HG02588 (cell line): ENCODE measurements around the gene C18orf32.
"Not testable (repeated sequence)": the region's sequence is repeated elsewhere in the genome, so short reads cannot be mapped to it uniquely, and the experiment has no call there.

ENCODE experiments used
- ATAC-seq: cut with Tn5 transposase; IDR thresholded peaks from one replicate; pipeline ENCODE4 v1.9.1; 2021; ENCODE audit warnings: mild to moderate bottlenecking, moderate library complexity; ENCODE audit not compliant: unreplicated experiment

The C18orf32 gene

DNA sequence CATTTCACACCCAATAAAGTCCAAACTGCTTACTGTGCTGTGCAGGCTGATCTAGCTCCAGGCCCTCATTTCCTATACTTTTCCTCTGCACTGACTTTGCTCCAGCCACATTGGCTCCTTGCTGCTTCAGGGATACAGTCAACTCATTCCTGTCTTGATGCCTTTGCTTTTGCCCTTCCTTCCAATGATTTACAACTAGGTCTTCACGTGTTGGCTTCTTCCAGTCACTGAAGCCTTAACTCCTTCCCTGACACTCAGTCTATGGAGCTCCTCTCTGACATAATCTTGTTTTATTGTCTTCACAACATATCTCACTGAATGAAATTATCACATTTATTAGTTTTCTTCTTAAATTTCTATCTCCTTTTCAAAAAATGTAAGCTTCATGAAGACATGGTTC lies 16.9 kb upstream of the C18orf32 start:
- ATAC-seq, result no peak

DNA sequence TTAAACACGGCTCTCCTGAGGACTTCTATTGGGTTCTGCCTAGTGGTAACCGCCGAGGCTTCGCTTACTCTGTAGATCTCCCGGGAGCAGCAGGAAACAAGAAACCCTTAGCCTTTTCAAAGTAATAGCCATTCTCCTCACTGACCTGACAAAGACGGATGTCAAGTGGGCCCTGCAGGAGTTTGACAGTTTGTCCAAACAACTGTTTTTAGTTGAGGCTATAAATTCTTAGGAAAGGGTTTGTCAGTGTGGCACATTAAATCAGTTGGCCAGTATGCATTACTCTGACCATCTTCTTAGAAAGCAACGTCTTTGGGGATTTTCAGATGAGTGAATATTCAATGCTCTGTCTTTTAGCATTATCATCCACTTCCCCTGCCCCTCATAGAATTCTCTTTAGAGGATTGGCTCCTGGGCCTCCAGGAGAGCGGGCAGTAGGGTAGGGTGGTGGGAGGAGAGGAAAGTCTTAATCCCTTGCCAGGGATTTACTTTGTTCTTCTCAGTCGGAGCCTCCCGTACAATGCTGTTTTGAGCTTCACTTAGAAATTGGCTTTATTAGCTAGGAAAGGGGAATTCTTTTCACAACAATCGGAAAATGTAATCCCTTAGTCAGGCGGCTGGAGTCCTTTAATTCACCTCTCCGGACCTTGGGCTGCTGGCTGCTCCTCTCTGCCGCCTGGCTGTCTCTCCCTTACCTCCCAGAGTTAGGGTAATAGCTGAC lies 13.3 kb upstream of the C18orf32 start:
- ATAC-seq, result no peak

DNA sequence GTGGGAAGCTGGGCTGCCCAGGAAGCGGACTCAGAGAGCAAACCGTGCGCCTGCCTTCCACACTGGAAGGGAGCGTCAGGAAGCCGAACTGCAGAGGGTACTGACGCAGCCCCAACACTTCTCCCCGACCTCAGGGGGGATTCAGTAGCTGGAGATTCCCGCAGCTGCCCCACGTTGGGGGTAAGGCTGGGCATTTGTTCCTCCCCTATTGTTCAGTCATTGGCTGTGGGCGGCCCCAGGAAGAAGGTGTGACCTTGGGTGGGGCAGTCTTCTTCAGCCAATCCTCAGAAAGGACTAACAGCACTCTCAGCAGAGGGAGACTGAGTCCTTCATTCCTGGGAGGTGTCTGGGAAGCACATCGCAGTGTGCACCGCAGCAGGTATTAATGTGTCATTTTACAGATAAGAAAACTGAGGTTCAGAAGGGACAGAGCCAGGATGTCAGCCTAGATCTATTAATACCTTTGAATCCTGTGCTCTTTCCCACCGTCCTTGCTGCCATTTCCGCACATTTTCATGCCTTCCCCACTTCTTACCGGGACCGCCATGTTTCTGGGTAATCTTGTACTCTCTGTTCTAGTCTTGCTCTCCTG lies 12.1 kb upstream of the C18orf32 start:
- ATAC-seq, result no peak

DNA sequence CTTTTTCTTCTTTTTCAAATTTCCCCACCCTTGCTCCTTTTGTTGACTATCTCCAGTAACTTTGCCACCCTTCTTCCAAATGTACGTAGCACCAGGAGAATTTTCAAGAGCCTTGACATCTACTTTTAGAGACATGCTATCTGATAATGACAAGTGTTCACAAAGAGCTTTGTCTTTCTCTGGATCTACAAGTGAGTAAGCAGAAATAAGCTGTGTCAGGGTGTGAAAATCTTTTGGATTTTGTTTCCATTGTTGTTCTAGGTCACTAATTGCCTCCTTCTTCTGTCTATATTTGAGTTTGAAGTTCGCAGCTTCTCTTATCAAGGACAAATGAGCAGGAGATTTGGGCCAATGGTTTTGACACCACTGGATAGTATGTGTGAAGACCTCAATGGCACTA lies 8.4 kb upstream of the C18orf32 start:
- no peak for ATAC-seq

DNA sequence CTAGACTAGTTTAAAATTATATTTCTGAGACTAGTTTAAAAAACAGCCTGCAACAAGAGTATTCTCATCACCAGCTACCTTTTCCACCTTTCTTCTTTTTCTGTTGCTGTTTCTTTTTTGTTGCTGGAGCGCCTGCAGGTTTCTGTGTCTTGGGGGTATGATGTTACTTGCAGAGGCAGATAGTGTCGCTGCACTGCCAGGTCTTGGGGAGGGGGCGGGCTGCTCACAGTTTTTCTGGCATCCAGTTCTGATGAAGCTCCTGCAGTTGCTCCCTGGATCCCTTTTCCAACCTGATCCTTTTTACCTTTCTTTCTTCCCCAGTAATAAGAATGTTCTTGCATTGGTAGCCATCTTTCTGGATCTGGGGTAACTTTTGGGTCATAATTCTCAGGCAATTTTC lies 8.0 kb upstream of the C18orf32 start:
- ATAC-seq, result no peak

DNA sequence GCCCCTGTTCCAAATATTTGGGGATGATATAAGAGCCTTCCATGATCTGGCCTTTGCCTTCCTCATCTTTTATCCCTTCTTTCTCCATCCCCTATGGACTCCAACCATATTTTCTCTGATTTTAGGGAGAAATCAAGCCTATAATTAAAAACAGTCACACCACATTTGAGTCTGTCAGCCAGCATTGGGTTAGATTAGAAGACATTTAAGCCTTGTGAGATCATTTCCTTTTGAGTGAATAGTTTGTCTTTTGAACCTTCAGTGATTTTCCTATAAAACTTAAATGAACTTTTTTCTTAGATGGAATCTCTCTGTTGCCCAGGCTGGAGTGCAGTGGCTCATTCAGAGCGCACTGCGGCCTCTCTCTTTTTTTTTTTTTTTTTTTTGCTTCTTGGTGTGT lies 7.6 kb upstream of the C18orf32 start:
- ATAC-seq, result no peak

DNA sequence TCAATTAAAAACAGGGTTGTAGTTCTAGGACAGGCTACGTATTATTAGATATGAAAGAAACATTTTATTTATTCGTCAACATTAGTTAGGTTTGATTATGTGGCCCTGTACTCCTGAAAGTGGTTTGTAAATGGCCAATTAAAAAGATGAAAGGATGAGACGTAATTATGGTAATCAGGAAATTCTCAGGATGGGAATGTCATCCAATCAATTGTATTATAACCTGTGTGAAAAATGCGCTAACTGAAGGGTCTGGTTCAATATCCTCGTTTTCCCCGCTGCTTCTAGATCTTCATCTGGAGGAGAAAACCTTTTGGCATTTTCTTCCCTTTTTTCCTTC lies 5.6 kb upstream of the C18orf32 start:
- ATAC-seq, result no peak

DNA sequence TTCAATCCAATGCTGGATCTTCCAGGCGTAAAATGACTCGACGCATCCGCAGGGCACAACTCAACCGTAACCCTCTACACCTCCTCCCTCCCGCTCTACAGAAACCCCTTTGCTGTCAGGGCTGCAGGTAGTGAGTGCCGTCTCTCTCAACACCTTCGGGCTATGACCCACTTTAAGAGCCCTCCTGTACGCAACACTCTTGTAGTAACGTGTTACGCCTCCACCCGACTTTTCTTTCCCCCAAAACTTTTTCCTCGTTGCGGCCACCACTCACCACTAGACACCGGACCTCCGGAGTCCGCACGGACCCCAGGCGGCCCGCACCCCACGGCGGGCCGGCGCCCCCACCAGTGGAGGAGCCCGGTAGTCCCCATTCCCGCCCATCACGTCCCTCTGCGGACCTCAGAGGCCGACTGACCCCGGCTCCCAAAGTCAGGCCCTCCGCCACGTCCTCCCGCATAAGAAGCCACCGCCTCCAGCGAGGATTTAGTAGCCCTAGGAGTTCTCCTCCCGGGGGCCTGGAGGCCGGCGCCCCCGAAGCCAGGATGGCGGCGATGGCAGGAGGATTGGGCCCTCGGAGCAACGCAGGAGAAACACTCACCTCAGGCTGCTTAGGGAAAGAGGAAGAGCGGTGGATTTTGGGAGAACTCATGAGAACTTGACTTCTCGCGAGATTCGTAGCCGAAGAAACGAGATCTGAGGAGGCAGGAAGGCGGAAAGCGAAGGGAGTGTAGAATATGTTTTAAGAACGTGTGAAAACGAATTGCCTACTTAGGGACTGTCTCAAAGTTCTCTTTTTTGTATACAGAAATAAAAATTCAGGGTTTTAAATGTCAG lies 5.0 kb upstream of the C18orf32 start, which contains the start of gene RPL17:
RPL17 (minus strand) TSS at position 609 of the 837 bp plus-strand sequence.
- ATAC-seq, result peak; percentile 66

DNA sequence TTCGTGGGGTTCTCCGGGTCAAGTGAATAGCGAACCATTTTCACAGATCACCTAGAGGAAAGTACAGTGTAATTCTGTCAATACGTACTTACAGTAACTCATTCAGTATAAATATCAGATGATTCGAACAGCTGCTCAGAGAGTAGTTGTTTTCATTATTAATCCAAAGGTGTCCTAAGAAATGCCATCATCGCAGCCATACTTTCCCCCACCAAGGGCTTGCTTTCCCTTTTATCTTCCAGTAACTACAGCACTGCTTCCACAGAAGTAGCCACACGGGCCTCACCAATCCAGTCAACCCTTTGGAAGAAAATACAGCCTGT lies 4.5 kb upstream of the C18orf32 start:
- no peak for ATAC-seq

DNA sequence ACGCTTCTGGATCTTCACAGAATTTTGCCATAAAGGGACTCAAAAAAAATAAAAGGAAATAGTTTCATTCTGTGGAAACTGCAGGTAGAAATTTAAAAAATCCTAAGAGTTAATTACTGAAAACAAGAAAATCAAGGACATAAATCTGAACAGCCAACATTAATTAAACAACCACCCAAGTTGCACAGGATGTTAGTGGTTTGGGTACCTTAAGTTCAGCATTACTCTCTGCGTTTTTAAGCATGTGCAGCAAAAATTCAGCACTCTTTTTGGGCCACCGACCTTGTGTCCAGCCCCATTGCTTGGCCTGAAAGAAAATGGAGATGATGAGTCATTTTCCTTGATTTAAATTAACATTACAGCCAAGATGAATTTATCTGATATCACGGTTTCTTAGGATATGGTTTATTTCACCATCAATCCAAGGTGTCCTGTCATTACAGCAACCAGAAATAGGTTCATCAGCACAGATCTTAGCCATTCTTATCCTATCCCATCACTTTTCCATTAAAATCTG lies 3.3 kb upstream of the C18orf32 start:
- ATAC-seq, result no peak

DNA sequence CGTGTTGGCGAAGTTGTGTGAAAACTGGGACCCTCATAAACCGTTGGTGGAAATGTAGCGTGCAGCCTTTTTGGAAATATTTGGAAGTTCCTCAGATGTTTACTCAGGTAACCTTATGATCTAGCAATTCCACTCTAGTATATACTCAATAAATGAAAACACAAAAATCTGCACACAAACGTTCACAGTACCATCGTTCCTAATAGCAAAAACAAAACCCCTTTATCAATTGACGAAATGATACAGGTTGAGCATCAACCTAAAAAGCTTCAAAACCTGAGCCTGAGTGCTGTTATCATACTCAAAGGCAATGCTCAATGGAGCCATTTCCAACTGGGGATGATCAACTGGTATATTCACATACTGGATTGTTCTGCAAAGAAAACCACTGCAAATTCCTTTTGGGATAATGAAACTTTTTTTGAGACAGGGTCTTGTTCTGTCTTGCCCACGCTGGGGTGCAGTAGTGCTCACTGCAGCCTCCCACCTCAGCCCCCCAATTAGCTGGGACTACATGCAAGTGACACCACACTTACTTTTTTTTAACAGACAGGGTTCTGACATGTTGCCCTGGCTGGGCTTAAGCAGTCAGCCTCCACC lies 777 bp upstream of the C18orf32 start:
- no peak for ATAC-seq

DNA sequence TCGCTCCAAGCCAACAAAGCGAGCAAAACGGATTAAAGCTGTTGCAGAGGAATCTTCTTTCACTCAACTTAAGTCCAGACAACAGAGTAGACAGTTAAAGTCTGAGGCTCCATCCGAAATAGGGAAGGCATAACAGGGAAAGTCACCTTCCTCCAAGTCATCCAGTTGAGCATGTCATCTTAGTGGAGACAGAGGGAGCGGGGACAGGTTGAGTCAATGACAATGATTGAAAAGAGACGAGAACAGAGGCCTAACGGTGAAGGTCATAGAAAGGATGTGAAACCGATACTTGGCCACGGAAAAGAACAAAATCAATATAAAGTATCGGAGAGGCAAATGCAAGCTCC lies 455 bp downstream of the C18orf32 start:
- ATAC-seq, result no peak

DNA sequence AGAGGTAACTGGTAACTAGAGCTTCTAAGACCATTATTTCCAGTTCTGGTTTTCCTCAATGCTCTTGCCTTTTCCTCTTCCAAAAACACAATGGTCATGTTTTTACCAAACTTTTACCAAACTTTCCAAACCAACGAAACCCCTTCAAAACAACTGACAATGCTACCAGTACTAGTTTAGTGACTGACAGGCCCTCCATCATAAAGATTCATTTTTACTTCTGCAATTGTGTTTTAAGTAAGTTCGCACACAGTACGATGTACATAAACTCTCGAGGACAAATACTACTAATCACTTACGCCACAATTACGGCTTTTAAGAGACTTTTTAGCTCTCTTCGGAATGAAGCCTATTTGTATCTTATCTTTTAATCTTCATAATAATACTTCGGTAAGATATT lies 900 bp downstream of the C18orf32 start:
- ATAC-seq, result no peak

DNA sequence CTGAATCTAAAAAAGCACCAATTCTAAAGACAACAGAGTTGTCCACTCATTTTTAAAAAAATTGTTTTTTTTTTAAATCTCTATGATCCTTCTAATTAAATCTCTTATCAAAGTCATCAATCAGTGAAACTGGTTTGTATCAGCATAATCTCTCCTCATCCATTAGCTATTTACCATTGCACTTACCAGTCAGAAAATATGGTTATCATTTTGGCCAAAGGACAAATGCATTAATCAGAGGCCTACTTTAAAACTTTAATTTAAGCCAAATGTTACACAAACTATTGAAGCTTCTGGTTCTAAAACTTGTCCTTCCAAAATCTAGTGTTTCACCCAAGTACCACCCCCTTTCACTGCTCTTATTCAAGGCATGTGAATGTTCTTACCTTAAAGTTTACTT lies 3.8 kb downstream of the C18orf32 start:
- no peak for ATAC-seq

DNA sequence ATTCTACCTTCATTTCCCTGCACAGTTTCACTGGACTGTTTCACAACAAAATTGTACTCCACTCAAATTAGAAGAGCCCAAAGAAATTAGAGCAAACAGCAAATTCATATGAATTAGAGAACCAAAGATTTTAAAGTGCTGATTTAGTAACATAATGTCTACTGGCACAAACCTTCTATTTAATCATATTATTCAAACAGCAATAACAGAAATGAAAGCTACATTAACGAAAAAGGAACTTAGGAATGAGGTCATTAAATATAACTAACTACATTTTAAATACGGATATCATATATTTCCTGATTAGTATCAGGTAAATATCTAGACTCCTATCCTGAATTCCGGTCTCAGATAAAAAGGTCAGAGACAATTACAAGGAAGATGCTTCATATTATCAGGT lies 5.1 kb downstream of the C18orf32 start:
- ATAC-seq, result no peak

DNA sequence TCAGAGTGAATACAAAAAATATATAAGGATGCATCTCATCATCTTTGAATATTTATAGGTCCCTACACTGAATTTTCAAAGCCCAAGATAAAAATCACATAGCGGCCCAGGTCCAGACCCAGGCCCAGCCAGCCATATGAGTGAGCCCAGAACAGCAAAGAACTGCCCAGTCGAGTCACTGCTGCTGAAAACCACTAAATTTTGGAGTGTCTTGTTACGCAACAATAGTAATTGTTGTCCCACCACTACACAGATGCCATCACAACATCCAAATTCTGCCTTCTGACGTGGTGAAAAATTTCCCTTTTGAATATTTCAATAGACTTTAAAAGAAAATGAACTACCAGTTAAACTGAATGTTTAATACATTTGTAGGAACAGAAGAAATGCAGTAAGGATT lies 5.7 kb downstream of the C18orf32 start:
- no peak for ATAC-seq

DNA sequence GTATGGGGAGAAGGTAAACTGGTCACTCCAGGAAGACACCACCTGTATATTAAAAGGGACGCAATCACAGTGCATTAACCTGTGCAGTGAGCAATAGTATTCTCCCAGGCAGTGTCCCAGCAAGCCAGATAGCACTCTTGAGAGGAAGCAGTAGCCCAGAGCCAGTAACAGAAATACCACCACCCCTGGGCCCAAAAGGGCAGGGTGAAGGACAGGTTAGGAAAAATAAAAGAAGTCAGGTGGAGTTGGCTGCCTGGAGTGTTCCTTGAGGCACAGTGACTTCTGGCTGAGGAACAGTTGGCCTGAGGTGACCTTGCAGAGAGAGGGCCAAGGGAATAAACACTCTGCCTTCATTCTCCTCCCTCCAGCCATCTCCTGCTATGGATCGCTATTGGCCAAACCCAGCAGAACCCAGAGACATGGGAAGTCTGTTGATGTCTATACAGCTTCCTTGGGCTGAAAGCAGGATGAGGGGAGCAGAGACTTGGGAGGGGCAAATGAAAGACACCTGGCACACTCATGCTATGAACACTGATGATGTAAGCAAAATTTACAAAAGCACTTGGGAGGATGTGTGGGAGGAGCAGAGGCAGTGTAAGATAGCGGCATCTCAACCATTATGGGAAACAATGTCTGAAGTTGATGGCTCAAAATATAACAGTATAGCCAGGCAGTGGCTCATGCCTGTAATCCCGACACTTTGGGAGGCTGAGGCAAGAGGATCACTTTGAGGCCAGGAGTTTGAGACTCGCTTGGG lies 7.5 kb downstream of the C18orf32 start:
- no peak for ATAC-seq

DNA sequence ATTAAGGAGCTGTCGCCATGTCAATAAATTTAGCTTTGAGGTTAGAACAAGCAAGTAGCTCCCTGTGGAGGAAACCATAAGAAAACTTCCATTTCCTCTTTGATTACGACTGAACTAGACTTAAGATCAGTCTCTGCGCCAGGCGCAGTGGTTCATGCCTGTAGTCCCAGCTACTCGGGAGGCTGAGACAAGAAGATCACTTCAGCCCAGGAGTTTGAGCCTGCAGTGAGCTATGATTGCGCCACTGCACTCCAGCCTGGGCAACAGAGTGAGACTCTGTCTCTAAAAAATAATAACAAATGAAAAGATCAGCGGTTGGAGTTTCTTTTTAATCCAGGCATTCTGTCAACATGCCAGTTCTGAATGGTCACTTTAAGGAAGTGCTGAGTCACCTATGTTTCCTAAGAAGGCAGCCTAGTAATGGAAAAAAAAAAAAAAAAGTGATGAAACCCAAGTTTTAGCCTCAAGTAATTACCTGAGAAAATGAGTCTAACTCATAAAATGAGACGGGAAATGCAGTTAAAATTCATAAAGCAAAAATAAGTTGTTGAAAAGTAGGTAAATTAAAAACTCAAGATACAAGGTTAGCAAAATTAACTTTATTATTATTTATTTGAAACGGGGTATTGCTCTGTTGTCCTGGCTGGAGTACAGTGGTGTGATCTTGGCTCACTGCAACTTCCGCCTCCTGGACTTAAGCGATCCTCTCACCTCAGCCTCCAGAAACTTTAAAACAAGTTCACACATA lies 10.2 kb downstream of the C18orf32 start:
- ATAC-seq, result no peak

DNA sequence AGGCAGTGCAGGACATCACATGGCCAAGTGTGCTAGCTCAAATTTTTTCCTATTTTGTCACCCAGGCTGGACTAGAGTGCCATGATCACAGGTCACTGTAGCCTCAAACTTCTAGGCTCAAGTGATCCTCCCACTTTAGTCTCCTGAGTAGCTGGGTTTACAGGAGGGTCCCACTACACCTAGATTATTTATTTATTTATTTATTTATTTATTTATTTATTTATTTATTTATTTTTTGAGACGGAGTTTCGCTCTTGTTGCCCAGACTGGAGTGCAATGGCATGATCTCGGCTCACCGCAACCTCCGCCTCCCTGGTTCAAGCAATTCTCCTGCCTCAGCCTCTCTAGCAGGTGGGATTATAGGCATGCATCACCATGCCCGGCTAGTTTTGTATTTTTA lies 12.1 kb downstream of the C18orf32 start:
- ATAC-seq, result not testable (repeated sequence)

DNA sequence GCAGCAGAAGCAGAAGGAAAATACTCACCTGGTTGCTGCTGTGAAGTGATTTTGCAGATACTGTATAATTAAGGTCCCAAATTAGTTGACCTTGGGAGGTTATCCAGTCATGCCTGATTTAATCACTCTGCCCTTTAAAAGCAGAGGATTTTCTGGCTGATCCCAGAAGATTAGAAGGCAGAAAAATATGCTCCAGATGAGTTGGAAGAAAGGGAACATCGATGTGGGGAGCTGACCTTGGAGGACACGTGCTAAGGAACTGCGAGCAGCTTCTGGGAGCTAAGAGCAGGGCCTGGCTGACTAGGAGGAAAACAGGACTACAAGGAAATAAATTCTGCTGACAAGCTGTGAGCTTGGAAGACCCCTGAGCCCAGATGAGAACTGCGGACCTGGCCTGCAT lies 13.3 kb downstream of the C18orf32 start:
- no peak for ATAC-seq
